Right lobe of liver (tissue), 4 donors: ENCODE results near the gene TM9SF1.

Experiments used
- CTCF ChIP-seq, 4 donors: fragments of 200-600 bp in 3 of 4; fragments of 450-650 bp in 1 of 4; IDR thresholded peaks; one replicate each; pipeline versions ENCODE4 v1.5.1 to v1.8.0; 2016 to 2022; ENCODE audit warnings: antibody characterized with exemption in 4 of 4, mild to moderate bottlenecking in 2 of 4
- POLR2A ChIP-seq: fragments of 450-650 bp; IDR thresholded peaks from one replicate; pipeline ENCODE4 v1.6.1; 2017; ENCODE audit warnings: antibody characterized with exemption, mild to moderate bottlenecking
- donor health status: DM: no; HTN: no; CAD: no.
- donor health status: DM: no; HTN: no; CAD: no.
- donor health status: DM: no; HTN: yes; CAD: no.

- no peak for TF ChIP-seq CTCF (IDR thresholded peaks at IDR 0.05)
- TF ChIP-seq POLR2A, result no peak
Observed at GRCh38 chr14:24189059-24189375, 6.2 kb downstream of the TM9SF1 start.
